Measurements from ENCODE around the gene KEL.

The KEL gene

GRCh38 chr7:142927085-142927745, 34.9 kb downstream of the KEL start:
- no peak for DNase-seq

- no peak for DNase-seq
Measured at GRCh38 chr7:142925413-142925812, 36.8 kb downstream of the KEL start.

GRCh38 chr7:142923391-142923790, 38.8 kb downstream of the KEL start:
- DNase-seq: no peak

GRCh38 chr7:142919656-142920055, 42.5 kb downstream of the KEL start:
- DNase-seq: no peak

- no peak for DNase-seq
Measured at GRCh38 chr7:142918901-142919300, 43.3 kb downstream of the KEL start.

GRCh38 chr7:142917447-142917846, 44.7 kb downstream of the KEL start:
- DNase-seq: no peak

GRCh38 chr7:142916508-142916907, 45.7 kb downstream of the KEL start:
- peak; percentile 31 for DNase-seq

DNA sequence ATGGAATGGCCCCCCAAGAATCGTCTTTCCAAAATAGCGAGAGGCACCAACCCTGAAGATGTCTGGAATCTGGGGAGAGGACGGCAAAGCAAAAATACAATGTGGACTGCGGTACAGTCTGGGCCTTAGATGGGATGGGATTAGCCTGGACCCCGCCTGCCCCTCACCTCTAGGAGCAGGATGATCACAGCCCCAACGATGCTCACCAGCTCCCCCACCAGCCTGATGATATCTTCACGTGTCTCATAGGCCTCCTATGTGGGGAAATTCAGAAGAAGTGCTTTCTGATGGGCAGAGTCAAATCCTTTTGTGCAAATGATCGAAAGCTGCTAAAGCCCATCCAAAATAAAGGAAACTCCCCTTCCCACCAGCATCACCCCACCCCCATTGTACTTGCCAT, 46.8 kb downstream of the KEL start:
- no peak for DNase-seq

DNA sequence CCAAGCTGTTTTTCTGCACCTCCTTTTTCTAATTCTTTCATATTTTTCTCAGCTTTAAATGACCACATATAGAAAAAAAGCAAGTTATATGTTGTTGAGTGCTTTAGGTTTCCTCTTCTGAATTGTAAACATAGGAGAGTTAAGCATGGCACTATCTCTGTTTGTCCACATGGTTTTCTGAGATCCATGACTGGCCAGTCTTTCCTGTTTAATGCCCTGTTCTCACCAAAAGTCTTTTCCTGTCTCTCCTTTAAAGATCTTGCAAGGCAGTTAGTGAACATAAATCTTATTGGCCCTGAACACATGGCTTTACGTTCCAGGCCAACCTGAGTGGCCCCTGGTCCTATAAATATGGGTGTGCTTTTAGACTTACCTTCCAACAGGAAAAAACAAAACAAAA, 48.0 kb downstream of the KEL start:
- DNase-seq: no peak

DNA sequence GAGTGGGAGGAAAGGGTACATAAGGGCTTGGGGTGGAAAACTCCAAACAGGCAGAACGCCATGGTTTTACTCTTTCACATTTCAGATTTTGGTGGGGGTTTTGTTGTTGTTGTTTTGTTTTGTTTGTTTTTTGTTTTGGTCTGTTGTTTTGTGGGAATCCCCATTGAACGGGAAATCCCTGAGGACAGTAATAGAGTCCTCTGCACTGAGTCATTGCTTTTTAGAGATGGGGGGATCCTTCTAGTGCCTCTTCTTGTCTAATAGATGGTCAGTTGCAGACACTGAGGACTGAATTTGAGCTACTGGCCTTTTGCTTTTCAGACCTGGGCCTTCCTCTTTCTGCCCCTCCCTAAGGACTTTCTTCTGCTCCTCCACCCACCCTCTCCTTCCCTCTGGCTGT, 48.6 kb downstream of the KEL start:
- DNase-seq: no peak

DNA sequence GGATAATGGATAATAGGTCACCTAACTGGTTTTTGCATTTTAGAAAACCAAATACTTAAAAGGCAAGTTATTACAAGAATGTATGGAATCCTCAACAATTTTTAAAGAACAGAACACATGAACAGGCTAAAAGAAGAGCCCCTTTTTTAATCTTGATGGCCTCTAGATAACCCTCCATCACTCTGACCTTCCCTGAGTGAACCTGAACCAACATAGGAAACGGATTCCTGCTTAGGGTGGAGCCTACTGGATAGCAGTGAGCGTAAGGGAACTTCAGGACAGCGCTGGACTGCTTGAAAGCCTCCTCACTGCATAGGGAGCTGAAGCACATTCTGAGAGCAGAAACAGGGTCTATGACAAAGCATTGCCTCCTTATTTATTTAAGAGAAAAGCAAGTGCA, 49.1 kb downstream of the KEL start:
- DNase-seq: no peak

- no peak for DNase-seq
Measured at GRCh38 chr7:142910481-142910880, 51.7 kb downstream of the KEL start.

DNA sequence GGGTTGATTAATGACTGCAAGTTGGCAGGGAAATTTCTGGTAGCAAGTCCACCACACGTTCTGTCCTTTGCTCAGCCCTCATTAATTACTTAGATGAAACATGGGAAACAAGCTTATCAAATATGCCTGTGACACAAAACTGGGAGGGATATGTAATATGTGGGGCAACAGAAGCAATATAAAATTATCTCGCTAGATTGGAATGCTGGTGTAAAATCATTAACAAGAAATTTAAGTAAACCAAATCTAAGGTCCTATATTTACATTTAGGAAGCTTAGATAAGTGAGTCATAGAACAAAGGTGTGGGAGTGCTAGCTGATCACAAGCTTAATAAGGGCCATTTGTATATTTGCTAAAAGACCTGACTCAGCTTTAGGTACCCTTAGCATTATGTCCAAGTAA, 52.1 kb downstream of the KEL start:
- no peak for DNase-seq

- no peak for DNase-seq
Measured at GRCh38 chr7:142908921-142909890, 53.0 kb downstream of the KEL start.

GRCh38 chr7:142908290-142908689, 53.9 kb downstream of the KEL start:
- DNase-seq: no peak

DNA sequence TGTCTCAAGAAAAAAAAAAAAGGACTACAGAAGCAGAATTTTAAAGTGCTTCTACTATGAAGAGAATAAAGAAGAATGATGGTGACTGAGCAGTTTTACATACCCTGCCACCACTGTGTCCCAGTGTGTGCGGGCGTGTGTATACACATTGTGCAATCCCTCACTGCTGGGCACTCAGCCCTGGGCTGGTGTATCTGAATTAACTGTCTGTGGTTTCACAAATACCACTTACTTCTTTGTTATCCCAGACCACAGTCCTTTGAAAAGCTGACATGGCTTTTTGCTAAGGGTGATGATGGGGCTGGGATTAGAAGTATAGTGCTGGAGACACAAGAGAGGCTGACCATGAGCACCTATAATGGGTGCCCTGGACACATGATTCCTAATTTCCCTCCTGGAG, 55.5 kb downstream of the KEL start:
- no peak for DNase-seq

- no peak for DNase-seq
Measured at GRCh38 chr7:142905759-142906158, 56.4 kb downstream of the KEL start.

GRCh38 chr7:142904128-142904527, 58.0 kb downstream of the KEL start:
- DNase-seq: no peak

DNA sequence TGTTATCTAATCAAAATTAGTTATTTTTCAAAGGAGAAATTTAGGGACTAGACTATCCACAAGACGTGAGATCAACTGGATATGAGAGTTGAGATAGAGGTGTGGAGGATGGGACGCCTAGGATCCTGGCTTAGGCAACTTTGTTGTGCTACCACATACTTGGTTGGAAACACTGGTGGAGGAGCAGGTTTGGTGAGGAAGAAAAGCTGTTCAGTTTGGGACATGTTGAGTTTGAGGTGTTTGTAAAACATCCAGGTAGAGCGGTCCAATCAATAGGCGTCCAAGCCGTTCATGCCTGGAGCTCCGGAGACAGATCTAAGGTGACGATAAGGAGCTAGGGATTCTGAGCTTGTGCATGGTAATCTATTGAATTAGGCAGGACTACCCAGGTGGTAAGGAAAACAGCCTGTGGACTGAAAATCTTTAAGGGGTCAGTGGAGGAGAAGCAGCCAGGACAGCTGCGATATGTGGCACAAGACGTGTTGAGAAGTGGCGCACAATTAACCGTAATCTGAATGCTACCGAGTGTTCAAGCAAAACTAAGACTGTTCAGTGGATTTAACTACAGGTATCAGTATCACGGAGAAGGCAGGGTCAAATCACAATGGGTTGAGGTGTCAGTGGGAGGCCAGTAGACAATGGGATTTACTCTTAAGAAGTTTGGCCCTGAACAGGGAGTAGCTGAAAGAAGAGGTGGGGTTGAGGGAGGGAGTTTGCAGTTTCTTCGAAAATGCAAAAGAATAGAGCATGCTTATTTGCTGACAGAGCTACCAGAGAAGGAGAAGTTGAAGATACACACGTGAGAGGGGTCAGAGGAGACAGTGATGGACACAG, 60.5 kb downstream of the KEL start:
- no peak for DNase-seq

DNA sequence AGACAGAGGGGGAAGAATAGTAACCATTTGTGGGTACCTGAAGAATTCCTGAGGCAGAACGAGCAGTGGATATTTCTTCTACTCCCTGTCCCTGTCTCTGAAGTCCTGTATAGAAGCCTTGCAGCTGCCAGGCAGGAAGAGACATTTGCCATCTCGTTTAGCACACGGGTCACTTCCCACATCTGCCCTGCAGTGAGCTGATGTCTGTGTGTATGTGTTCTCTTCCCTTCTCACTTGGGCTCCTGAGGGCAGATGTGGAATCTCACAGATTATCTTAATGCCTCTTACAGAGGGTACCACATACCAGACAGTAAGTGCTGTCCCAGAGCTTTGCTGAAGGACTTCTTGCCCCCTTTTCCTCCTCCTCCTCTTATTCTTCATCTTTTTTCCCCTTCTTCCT, 62.5 kb downstream of the KEL start:
- DNase-seq: no peak

GRCh38 chr7:142898377-142899170, 63.6 kb downstream of the KEL start:
- peak; percentile 52 for DNase-seq

GRCh38 chr7:142897691-142898090, 64.5 kb downstream of the KEL start:
- DNase-seq: no peak
